ENCODE measurements around the gene ITPR1.
A peak's percentile ranks its signal among the peaks of the same experiment; 100 is the strongest.

ITPR1 gene

GRCh38 chr3:4474683-4475490 lies 18.3 kb upstream of the ITPR1 start:
- Histone ChIP-seq H3K27ac (no peak overlapping the region), H3K4me3 (no peak overlapping the region), H3K9me3 (ENCODE audit: low read depth, low read length) (no peaks in the 10 kb centered on the region), H3K9ac (ENCODE audit: insufficient read length) (no peak overlapping the region), H3K36me3 (ENCODE audit: insufficient read depth, low read length) (no peaks in the 10 kb centered on the region)
- no peak for DNase-seq (ENCODE audit: low read depth, low spot score)
- TF ChIP-seq POLR2AphosphoS5 (IDR thresholded peaks at IDR 0.05; ENCODE audit: borderline replicate concordance, low read depth, low read length) (no peak), FOXP2 (optimal IDR thresholded peaks at IDR 0.05; ENCODE audit: control extremely low read depth, extremely low read length, insufficient read depth) (no peak), EZH2 (IDR thresholded peaks at IDR 0.05) (no peak)

DNA sequence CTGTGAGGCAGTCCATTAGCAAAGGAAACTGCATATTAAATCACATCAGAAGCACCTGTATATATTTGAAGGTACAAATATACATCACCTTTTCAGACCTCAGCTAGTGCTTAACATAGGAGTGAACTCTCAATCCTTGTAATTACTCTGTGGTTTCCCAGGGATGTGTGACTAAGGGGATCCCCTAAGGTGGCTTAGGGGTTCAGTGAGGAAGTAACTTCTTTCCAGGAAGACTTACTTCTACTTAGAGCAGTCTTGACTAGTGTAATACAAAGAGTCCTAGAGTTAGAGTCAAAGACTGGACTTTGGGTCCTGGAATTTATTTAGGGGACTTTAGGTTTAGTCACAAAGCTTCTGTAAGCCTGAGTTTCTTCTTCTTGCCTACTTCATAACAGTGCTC lies 17.3 kb upstream of the ITPR1 start:
- no peak overlapping the region for H3K4me3 ChIP-seq
- H3K27ac ChIP-seq, result no peak overlapping the region
- H3K9ac ChIP-seq (ENCODE audit: insufficient read length), result no peak overlapping the region
- H3K36me3 ChIP-seq (ENCODE audit: insufficient read depth, low read length), result no peaks in the 10 kb centered on the region
- DNase-seq (ENCODE audit: low read depth, low spot score), result no peak
- H3K9me3 ChIP-seq (ENCODE audit: low read depth, low read length), result no peaks in the 10 kb centered on the region
- TF ChIP-seq POLR2AphosphoS5 (IDR thresholded peaks at IDR 0.05; ENCODE audit: borderline replicate concordance, low read depth, low read length), result no peak
- TF ChIP-seq EZH2 (IDR thresholded peaks at IDR 0.05), result no peak

- no peaks in the 10 kb centered on the region for H3K36me3 ChIP-seq (ENCODE audit: insufficient read depth, low read length)
- H3K4me3 ChIP-seq, result no peak overlapping the region
- TF ChIP-seq EZH2 (IDR thresholded peaks at IDR 0.05) (no peak), POLR2AphosphoS5 (IDR thresholded peaks at IDR 0.05; ENCODE audit: borderline replicate concordance, low read depth, low read length) (no peak), FOXP2 (optimal IDR thresholded peaks at IDR 0.05; ENCODE audit: control extremely low read depth, extremely low read length, insufficient read depth) (no peak)
- no peak overlapping the region for H3K27ac ChIP-seq
- no peaks in the 10 kb centered on the region for H3K9me3 ChIP-seq (ENCODE audit: low read depth, low read length)
- no peak overlapping the region for H3K9ac ChIP-seq (ENCODE audit: insufficient read length)
- no peak for DNase-seq (ENCODE audit: low read depth, low spot score)
Observed at GRCh38 chr3:4476496-4476895, 16.7 kb upstream of the ITPR1 start.

DNA sequence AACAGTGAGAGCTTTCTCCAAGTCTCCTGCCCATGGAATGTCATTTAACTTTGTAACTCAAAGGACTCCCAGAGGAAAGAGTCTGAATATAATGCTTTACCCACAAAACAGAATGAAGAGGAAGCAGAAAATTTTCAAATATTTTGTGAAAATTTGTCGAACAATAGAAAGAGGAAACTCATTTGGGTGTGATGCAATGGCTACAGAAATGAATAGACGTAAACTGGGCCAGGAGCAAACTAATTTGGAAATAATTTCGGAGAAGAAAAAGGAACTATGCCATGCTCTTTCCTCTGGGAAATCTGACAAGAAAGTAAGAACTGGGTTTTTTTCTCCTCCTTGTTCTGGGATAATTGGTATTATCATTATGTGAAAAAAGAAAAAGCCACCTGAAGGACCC lies 14.9 kb upstream of the ITPR1 start:
- H3K9me3 ChIP-seq (ENCODE audit: low read depth, low read length), result no peaks in the 10 kb centered on the region
- H3K36me3 ChIP-seq (ENCODE audit: insufficient read depth, low read length), result no peaks in the 10 kb centered on the region
- H3K9ac ChIP-seq (ENCODE audit: insufficient read length), result no peak overlapping the region
- DNase-seq (ENCODE audit: low read depth, low spot score), result no peak
- TF ChIP-seq POLR2AphosphoS5 (IDR thresholded peaks at IDR 0.05; ENCODE audit: borderline replicate concordance, low read depth, low read length), result no peak
- no peak for TF ChIP-seq FOXP2 (optimal IDR thresholded peaks at IDR 0.05; ENCODE audit: control extremely low read depth, extremely low read length, insufficient read depth)
- no peak for TF ChIP-seq EZH2 (IDR thresholded peaks at IDR 0.05)
- H3K27ac ChIP-seq, result no peak overlapping the region
- no peak overlapping the region for H3K4me3 ChIP-seq

- TF ChIP-seq POLR2AphosphoS5 (IDR thresholded peaks at IDR 0.05; ENCODE audit: borderline replicate concordance, low read depth, low read length) (no peak), EZH2 (IDR thresholded peaks at IDR 0.05) (no peak), FOXP2 (optimal IDR thresholded peaks at IDR 0.05; ENCODE audit: control extremely low read depth, extremely low read length, insufficient read depth) (no peak)
- H3K36me3 ChIP-seq (ENCODE audit: insufficient read depth, low read length), result no peaks in the 10 kb centered on the region
- DNase-seq (ENCODE audit: low read depth, low spot score), result no peak
- H3K4me3 ChIP-seq, result peak overlapping the region; percentile 84
- H3K9ac ChIP-seq (ENCODE audit: insufficient read length), result no peak overlapping the region
- H3K27ac ChIP-seq, result no peak overlapping the region
- H3K9me3 ChIP-seq (ENCODE audit: low read depth, low read length), result no peaks in the 10 kb centered on the region
Observed at GRCh38 chr3:4491855-4492207, 1.3 kb upstream of the ITPR1 start.

DNA sequence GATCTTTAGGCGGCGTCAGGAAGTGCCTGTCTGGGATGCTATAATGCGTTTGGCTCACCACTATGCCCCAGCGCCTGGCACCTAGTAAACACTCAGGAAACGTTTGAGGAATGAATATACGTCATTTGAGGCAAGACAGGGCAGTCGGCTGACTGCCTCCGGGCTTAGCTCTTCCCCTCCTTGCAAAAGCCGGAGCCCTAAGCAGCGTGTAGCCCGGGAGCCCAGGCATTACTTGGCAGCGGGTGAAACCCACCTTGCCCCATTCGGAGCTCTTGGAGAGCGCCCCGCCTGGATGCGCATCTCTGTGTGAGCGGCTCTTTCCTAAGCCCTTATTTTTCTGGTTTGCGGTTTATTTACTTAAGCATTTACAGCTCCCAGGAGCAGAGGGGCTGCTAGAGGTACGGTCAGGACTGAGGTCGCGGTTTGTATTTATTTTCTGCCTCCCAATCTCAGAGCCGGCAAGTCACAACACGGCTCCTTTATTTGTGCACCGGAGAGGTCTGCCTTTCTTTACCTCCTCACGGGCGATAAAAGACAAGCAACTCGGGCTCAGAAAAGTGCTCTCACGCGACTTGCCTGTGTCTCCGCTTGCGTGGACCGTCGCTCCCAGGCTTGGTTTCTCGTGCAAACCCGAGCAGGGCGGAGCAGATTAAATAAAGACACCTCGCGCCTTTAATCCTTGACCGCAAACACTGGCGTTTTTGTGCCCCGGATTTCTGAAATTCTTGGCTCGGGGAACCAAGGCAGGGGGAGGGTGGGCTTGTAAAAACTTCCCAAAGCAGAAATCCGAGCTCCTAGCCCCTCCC lies 737 bp upstream of the ITPR1 start:
- Histone ChIP-seq H3K36me3 (ENCODE audit: insufficient read depth, low read length) (no peaks in the 10 kb centered on the region), H3K9ac (ENCODE audit: insufficient read length) (peak overlapping the region; percentile 41), H3K4me3 (peak overlapping the region; percentile 84), H3K27ac (no peak overlapping the region), H3K9me3 (ENCODE audit: low read depth, low read length) (no peaks in the 10 kb centered on the region)
- peak; percentile 8 for DNase-seq (ENCODE audit: low read depth, low spot score)
- TF ChIP-seq POLR2AphosphoS5 (IDR thresholded peaks at IDR 0.05; ENCODE audit: borderline replicate concordance, low read depth, low read length) (no peak), FOXP2 (optimal IDR thresholded peaks at IDR 0.05; ENCODE audit: control extremely low read depth, extremely low read length, insufficient read depth) (no peak), EZH2 (IDR thresholded peaks at IDR 0.05) (no peak)

GRCh38 chr3:4493941-4494894 lies 1.1 kb downstream of the ITPR1 start:
- Histone ChIP-seq H3K27ac (no peak overlapping the region), H3K9ac (ENCODE audit: insufficient read length) (no peak overlapping the region), H3K4me3 (peak overlapping the region; percentile 84), H3K36me3 (ENCODE audit: insufficient read depth, low read length) (no peaks in the 10 kb centered on the region), H3K9me3 (ENCODE audit: low read depth, low read length) (no peaks in the 10 kb centered on the region)
- DNase-seq (ENCODE audit: low read depth, low spot score), result no peak
- TF ChIP-seq FOXP2 (optimal IDR thresholded peaks at IDR 0.05; ENCODE audit: control extremely low read depth, extremely low read length, insufficient read depth) (no peak), POLR2AphosphoS5 (IDR thresholded peaks at IDR 0.05; ENCODE audit: borderline replicate concordance, low read depth, low read length) (no peak), EZH2 (IDR thresholded peaks at IDR 0.05) (no peak)

GRCh38 chr3:4494895-4495264 lies 1.7 kb downstream of the ITPR1 start:
- no peaks in the 10 kb centered on the region for H3K36me3 ChIP-seq (ENCODE audit: insufficient read depth, low read length)
- H3K4me3 ChIP-seq, result no peak overlapping the region
- no peak overlapping the region for H3K9ac ChIP-seq (ENCODE audit: insufficient read length)
- H3K9me3 ChIP-seq (ENCODE audit: low read depth, low read length), result no peaks in the 10 kb centered on the region
- DNase-seq (ENCODE audit: low read depth, low spot score), result no peak
- no peak for TF ChIP-seq FOXP2 (optimal IDR thresholded peaks at IDR 0.05; ENCODE audit: control extremely low read depth, extremely low read length, insufficient read depth)
- TF ChIP-seq EZH2 (IDR thresholded peaks at IDR 0.05), result no peak
- TF ChIP-seq POLR2AphosphoS5 (IDR thresholded peaks at IDR 0.05; ENCODE audit: borderline replicate concordance, low read depth, low read length), result no peak
- H3K27ac ChIP-seq, result no peak overlapping the region

Measured in SK-N-MC (cell line).